Iris pigment epithelial cell (primary cell): ENCODE measurements around the gene CYP39A1.
A peak's percentile ranks its signal among the peaks of the same experiment; 100 is the strongest.

Experiments
- DNase-seq: peaks from one replicate; pipeline ENCODE4 v3.0.0-alpha.2; 2011; ENCODE audit warnings: low read depth

The CYP39A1 gene

GRCh38 chr6:46511320-46511719, 141.3 kb downstream of the CYP39A1 start:
- DNase-seq, result no peak

GRCh38 chr6:46510651-46511050, 142.0 kb downstream of the CYP39A1 start:
- peak; percentile 89 for DNase-seq

DNA sequence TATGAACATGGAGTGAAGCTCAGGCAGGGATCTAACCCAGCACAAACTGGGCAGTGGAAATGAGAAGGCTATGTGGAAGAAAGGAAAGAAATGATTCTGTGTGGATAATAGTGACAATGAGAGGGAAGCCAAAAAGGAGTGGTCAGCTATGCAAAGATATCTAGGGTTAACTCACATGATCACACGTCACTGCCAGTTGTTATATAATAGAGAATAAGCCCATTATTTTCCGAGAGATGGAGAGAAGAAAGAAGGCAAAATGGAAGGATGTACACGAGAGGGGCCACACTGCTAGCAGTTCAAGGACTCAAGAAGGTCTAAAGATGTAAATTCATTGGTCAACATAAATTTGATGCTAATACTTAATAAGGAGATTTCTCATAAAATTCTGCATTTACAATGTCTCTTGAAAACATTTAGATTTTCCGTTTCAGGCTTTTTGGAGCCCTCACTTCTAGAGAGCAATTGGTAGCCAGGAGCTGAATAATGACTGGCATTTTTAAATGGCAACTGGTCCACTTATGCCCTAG, 142.6 kb downstream of the CYP39A1 start:
- DNase-seq, result no peak

- no peak for DNase-seq
Observed at GRCh38 chr6:46509063-46509462, 143.6 kb downstream of the CYP39A1 start.

- peak; percentile 14 for DNase-seq
Observed at GRCh38 chr6:46507426-46507825, 145.2 kb downstream of the CYP39A1 start.

DNA sequence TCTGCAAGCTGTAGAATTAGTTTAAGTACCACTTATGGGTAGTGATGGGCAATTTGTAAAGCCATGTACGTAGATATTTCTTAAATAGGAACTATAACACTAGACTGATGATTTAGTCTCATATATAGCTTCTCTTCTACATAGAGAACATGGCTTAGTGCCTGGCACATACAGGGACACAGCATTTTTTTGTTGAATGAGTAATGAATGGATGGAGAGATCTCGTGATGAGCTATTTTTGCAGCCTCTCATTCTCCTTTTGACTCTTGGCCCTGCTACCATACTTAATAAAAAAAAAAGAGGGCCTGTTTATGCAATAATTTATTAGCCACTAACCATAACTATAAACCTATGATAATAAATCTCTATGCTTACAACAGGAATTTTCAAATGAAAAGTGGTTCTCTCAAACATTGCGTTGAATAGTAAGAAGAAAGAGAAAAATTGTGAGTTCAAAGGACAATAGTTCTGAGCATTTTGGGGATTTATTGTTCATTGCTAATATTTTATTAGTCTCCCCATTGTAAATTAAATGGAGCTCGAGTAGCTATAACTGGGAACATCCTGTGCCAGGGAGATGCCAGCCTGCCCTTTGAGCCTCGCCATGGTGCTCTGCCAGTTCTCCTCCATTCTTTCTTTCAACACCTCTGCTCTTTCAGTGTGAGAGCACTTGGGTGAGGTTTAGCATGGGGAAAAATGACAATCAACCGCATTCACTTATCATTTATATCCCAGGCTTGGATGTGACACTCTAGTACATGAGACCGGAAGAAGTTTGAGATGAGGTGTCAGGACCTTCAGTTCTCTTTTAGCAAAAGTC, 146.7 kb downstream of the CYP39A1 start:
- no peak for DNase-seq

GRCh38 chr6:46504242-46504641, 148.4 kb downstream of the CYP39A1 start:
- no peak for DNase-seq

GRCh38 chr6:46502486-46503119, 150.0 kb downstream of the CYP39A1 start:
- no peak for DNase-seq

GRCh38 chr6:46501136-46502089, 151.2 kb downstream of the CYP39A1 start:
- DNase-seq, result peak; percentile 45

DNA sequence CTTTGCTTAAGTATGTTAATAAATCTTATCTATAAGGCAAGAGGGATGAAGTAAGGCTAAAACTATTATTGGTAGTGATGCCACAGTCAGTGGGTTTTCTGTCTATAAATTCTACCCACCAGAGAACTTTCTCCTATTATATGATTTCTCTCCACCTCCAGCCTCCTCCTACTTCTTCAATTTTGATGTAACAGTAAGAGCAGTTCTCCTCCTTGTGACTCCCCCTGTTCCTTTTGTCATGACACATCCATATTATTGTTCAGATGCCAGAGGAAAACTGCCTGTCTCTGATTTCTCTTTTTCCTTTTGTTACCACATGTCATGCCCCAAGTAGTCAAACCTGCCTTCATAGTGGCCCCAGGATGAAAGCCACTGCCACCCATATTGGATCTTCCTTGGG, 152.2 kb downstream of the CYP39A1 start:
- no peak for DNase-seq
